ENCODE results near the gene FOCAD.

The FOCAD gene

GRCh38 chr9:20945856-20946255 lies 261.8 kb downstream of the FOCAD start:
- no peak overlapping the region for H3K9ac ChIP-seq (ENCODE audit: low read depth, low read length, poor library complexity, severe bottlenecking)
- H3K9me3 ChIP-seq (ENCODE audit: insufficient read depth, low read depth, low read length): no peaks in the 10 kb centered on the region
- H3K4me1 ChIP-seq (ENCODE audit: insufficient read depth, low read length, poor library complexity, severe bottlenecking): peaks cover 11% of the 10 kb centered on the region
- H4K20me1 ChIP-seq (ENCODE audit: insufficient read depth, low read length, poor library complexity, severe bottlenecking): no peaks in the 10 kb centered on the region
- H3F3A ChIP-seq (ENCODE audit: low read depth): no peaks in the 10 kb centered on the region; the same call in 1 of the 2 replicates
- no peak for TF ChIP-seq EZH2phosphoT487 (IDR thresholded peaks at IDR 0.05; ENCODE audit: borderline replicate concordance)
- TF ChIP-seq, protein P1, sequence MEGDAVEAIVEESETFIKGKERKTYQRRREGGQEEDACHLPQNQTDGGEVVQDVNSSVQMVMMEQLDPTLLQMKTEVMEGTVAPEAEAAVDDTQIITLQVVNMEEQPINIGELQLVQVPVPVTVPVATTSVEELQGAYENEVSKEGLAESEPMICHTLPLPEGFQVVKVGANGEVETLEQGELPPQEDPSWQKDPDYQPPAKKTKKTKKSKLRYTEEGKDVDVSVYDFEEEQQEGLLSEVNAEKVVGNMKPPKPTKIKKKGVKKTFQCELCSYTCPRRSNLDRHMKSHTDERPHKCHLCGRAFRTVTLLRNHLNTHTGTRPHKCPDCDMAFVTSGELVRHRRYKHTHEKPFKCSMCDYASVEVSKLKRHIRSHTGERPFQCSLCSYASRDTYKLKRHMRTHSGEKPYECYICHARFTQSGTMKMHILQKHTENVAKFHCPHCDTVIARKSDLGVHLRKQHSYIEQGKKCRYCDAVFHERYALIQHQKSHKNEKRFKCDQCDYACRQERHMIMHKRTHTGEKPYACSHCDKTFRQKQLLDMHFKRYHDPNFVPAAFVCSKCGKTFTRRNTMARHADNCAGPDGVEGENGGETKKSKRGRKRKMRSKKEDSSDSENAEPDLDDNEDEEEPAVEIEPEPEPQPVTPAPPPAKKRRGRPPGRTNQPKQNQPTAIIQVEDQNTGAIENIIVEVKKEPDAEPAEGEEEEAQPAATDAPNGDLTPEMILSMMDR (conservative IDR thresholded peaks at IDR 0.05; ENCODE audit: low read length): no peak
- H3K4me2 ChIP-seq (ENCODE audit: low read depth, low read length, poor library complexity, severe bottlenecking): no peak overlapping the region
- H3K27me3 ChIP-seq (ENCODE audit: insufficient read depth, low read length, poor library complexity, severe bottlenecking): no peaks in the 10 kb centered on the region
- no peaks in the 10 kb centered on the region for H3K9me2 ChIP-seq (replicated peaks; ENCODE audit: low read depth, low read length)
- H3K36me3 ChIP-seq (ENCODE audit: insufficient read depth, low read length): peaks cover 9% of the 10 kb centered on the region; the same call in 1 of the 2 replicates
- H3K4me3 ChIP-seq (ENCODE audit: low read length, poor library complexity, severe bottlenecking): no peak overlapping the region
- no peak overlapping the region for H2AFZ ChIP-seq (ENCODE audit: low read length)
- no peaks in the 10 kb centered on the region for H3K79me2 ChIP-seq (ENCODE audit: insufficient read depth, low read length)

GRCh38 chr9:20948703-20949102 lies 264.6 kb downstream of the FOCAD start:
- H3K4me1 ChIP-seq (ENCODE audit: insufficient read depth, low read length, poor library complexity, severe bottlenecking): peaks cover 10% of the 10 kb centered on the region
- H3K79me2 ChIP-seq (ENCODE audit: insufficient read depth, low read length): no peaks in the 10 kb centered on the region
- H3K4me3 ChIP-seq (ENCODE audit: low read length, poor library complexity, severe bottlenecking): no peak overlapping the region

DNA sequence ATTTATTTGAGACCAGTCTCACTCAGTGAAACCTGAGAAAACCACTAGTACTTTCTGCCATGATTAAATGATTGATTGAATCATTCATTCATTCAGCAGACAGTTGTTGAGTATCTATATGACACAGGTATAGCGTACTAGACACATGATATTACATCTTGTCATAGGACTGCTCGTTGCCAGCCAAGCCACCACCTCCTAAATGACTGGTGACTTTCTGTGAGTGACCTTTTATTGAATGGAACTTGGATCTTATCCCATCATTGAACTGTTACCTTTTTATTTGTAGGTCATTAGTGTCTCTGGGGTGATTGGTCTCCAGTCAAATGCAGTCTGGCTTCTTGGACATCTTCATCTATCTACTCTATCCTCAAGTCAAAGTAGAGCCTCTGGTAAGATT lies 266.6 kb downstream of the FOCAD start:
- H3K36me3 ChIP-seq (ENCODE audit: insufficient read depth, low read length): peaks cover 26% of the 10 kb centered on the region; the same call in 1 of the 2 replicates
- H3K9ac ChIP-seq (ENCODE audit: low read depth, low read length, poor library complexity, severe bottlenecking): no peak overlapping the region
- no peaks in the 10 kb centered on the region for H3K4me1 ChIP-seq (ENCODE audit: insufficient read depth, low read length, poor library complexity, severe bottlenecking)
- H3K9me3 ChIP-seq (ENCODE audit: insufficient read depth, low read depth, low read length): no peaks in the 10 kb centered on the region
- H3K4me3 ChIP-seq (ENCODE audit: low read length, poor library complexity, severe bottlenecking): no peak overlapping the region
- H3K4me2 ChIP-seq (ENCODE audit: low read depth, low read length, poor library complexity, severe bottlenecking): no peak overlapping the region
- H3K79me2 ChIP-seq (ENCODE audit: insufficient read depth, low read length): no peaks in the 10 kb centered on the region
- TF ChIP-seq, protein P1 (conservative IDR thresholded peaks at IDR 0.05; ENCODE audit: low read length): no peak
- TF ChIP-seq EZH2phosphoT487 (IDR thresholded peaks at IDR 0.05; ENCODE audit: borderline replicate concordance): no peak
- H3K9me2 ChIP-seq (replicated peaks; ENCODE audit: low read depth, low read length): no peaks in the 10 kb centered on the region
- no peaks in the 10 kb centered on the region for H3F3A ChIP-seq (ENCODE audit: low read depth)
- no peaks in the 10 kb centered on the region for H4K20me1 ChIP-seq (ENCODE audit: insufficient read depth, low read length, poor library complexity, severe bottlenecking)
- H2AFZ ChIP-seq (ENCODE audit: low read length): no peak overlapping the region
- H3K27me3 ChIP-seq (ENCODE audit: insufficient read depth, low read length, poor library complexity, severe bottlenecking): no peaks in the 10 kb centered on the region

More at GRCh38 chr9:20948703-20949102, 264.6 kb downstream of the FOCAD start:
- Histone ChIP-seq H3K27me3 (ENCODE audit: insufficient read depth, low read length, poor library complexity, severe bottlenecking) (no peaks in the 10 kb centered on the region), H3K4me2 (ENCODE audit: low read depth, low read length, poor library complexity, severe bottlenecking) (no peak overlapping the region), H2AFZ (ENCODE audit: low read length) (no peak overlapping the region), H3K36me3 (ENCODE audit: insufficient read depth, low read length) (peaks cover 26% of the 10 kb centered on the region; the same call in 1 of the 2 replicates), H4K20me1 (ENCODE audit: insufficient read depth, low read length, poor library complexity, severe bottlenecking) (no peaks in the 10 kb centered on the region), H3K9me2 (replicated peaks; ENCODE audit: low read depth, low read length) (no peaks in the 10 kb centered on the region), H3K9ac (ENCODE audit: low read depth, low read length, poor library complexity, severe bottlenecking) (no peak overlapping the region), H3F3A (ENCODE audit: low read depth) (no peaks in the 10 kb centered on the region), H3K9me3 (ENCODE audit: insufficient read depth, low read depth, low read length) (no peaks in the 10 kb centered on the region)
- TF ChIP-seq, protein P1 (conservative IDR thresholded peaks at IDR 0.05; ENCODE audit: low read length): no peak
- TF ChIP-seq EZH2phosphoT487 (IDR thresholded peaks at IDR 0.05; ENCODE audit: borderline replicate concordance): no peak
